Epidermal melanocyte (primary cell): ENCODE data around the gene DENND1B.

Experiments used
- DNase-seq: peaks from one replicate; pipeline ENCODE4 v3.0.0; 2011; ENCODE audit warnings: low spot score; ENCODE audit not compliant: insufficient read length

DENND1B gene

GRCh38 chr1:197469620-197470210 is 305.6 kb downstream of the DENND1B start:
- DNase-seq: no peak

GRCh38 chr1:197468543-197469175 is 306.6 kb downstream of the DENND1B start:
- DNase-seq: no peak

GRCh38 chr1:197467881-197468280 is 307.4 kb downstream of the DENND1B start:
- no peak for DNase-seq

- DNase-seq: no peak
Observed at GRCh38 chr1:197466813-197467212, 308.5 kb downstream of the DENND1B start.

- no peak for DNase-seq
Observed at GRCh38 chr1:197465528-197466327, 309.6 kb downstream of the DENND1B start.

GRCh38 chr1:197464044-197464443 is 311.2 kb downstream of the DENND1B start:
- DNase-seq: no peak

GRCh38 chr1:197463142-197463541 is 312.1 kb downstream of the DENND1B start:
- DNase-seq: no peak

- no peak for DNase-seq
Observed at GRCh38 chr1:197462539-197462938, 312.7 kb downstream of the DENND1B start.
